Fibroblast of pulmonary artery (primary cell): ENCODE results near the gene PRKAR1B.

Experiments
- DNase-seq: peaks from one replicate; pipeline ENCODE4 v3.0.0-alpha.2; 2010; ENCODE audit warnings: low read depth
- H3K4me3 ChIP-seq: replicated peaks from 2 replicates; pipeline ENCODE4 v1.5.1; 2011; ENCODE audit warnings: low read depth, mild to moderate bottlenecking, control low read depth, low read length, moderate library complexity
- CTCF ChIP-seq: IDR thresholded peaks from 2 replicates; pipeline ENCODE4 v1.5.1; 2011; ENCODE audit warnings: mild to moderate bottlenecking, control low read depth, low read length, inconsistent platforms; ENCODE audit errors: missing control alignments

PRKAR1B gene

GRCh38 chr7:577741-578370 lies 149.2 kb downstream of the PRKAR1B start:
- no peak for TF ChIP-seq CTCF
- DNase-seq, result no peak
- H3K4me3 ChIP-seq, result no peak overlapping the region

- no peak overlapping the region for H3K4me3 ChIP-seq
- no peak for TF ChIP-seq CTCF
- no peak for DNase-seq
Observed at GRCh38 chr7:577278-577665, 149.8 kb downstream of the PRKAR1B start.

DNA sequence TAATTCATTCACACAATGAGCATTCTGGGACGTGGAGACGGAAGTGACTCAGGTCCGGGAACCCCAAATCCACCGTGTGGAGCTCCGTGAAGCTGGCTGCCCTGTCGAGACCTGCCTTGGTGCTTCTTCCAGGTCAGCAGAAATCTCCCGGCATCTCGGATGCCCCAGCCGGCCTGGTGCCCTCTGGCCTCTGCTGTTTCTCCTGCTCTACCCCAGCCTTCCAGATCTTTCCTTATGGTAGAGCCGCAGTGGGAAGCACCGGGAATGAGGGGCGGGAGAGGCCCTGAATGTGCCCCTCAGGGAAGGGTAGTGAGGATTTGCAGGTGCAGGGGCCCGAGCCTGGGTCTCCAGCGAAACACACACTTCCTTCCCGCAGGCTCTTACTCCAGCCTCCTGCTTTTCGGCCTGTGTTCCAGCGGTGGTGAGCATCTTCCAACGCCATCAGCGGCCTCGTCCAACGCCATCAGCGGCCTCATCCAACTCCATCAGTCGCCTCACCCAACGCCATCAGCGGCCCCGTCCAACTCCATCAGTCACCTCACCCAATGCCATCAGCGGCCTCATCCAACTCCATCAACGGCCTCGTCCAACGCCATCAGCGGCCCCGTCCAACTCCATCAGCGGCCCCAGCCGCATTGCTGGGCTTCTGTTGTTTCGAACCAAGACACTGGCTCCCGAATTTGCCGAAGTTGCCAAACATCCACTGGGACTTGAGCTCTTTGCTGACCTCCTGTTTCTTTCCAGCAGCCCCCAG lies 150.4 kb downstream of the PRKAR1B start:
- no peak for DNase-seq
- no peak for TF ChIP-seq CTCF
- H3K4me3 ChIP-seq, result no peak overlapping the region

DNA sequence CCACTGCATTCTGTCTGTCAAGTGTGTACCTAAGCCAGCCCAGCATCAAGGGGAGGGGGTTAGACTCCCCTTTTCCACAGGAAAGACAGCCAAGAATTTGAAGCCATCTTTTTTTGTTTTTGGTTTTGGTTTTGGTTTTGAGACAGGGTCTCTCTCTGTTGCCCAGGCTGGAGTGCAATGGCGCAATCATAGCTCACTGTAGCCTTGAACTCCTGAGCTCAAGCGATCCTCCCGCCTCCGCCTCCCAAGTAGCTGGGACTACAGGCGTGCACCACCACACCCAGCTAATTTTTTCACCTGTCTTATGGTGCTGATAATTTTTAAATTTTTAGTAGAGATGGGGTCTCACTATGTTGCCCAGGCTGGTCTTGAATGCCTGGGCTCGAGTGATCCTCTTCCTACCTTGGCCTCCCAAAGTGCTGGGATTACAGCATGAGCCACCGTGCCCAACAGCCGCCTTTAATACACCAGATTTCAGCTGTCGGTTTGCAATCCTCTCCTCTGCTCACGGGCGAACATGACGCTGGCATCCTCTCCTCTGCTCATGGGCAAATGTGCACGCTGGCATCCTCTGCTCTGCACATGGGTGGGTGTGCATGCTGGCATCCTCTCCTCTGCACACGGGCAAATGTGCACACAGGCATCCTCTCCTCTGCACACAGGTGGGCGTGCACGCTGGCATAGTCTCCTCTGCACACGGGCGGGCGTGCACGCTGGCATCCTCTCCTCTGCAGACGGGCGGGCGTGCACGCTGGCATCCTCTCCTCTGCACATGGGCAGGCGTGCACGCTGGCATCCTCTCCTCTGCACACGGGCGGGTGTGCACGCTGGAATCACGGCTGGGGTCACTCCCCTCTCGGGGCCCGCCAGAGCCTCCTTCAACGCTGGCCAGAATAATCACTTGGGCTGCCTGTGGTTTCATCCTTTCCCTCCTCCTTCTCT lies 151.4 kb downstream of the PRKAR1B start:
- no peak overlapping the region for H3K4me3 ChIP-seq
- DNase-seq, result no peak
- TF ChIP-seq CTCF, result no peak

DNA sequence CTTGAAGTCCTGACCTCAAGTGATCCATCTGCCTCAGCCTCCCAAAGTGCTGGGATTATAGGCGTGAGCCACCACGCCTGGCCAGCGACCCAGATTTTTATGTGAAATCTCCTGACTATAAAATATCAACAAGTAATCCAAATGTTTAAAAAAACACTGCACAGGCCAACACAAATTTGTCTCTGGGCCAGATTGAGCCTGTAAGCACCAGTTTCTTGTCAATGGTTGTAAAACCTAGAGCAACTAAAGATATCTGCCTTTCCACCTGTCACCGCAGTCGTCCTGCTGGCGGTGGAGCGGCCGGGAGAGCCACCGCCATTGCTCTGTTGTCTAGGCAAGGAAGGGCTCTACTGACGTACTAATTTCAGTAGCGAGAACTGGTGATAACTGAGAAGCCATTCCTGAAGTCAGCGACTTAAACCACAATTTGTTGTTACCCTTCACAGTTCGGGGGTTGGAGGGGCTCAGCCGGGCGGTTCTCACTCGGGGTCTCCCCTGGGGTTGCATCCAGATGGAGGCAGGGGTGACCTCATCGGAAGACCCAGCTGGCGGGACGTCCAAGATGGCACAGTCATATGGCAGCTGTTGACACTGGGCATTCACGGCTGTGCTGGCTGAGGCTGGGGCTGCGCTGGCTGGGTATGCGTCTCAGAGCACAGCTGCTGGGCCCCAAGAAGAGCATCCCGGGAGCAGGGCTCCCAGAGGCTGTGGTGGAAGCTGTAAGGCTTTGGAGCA lies 152.3 kb downstream of the PRKAR1B start:
- no peak overlapping the region for H3K4me3 ChIP-seq
- DNase-seq, result no peak
- TF ChIP-seq CTCF, result no peak

- no peak overlapping the region for H3K4me3 ChIP-seq
- no peak for DNase-seq
- no peak for TF ChIP-seq CTCF
Observed at GRCh38 chr7:573933-574381, 153.1 kb downstream of the PRKAR1B start.
